Muscle layer of duodenum (tissue), 2 donors: ENCODE measurements around the gene SLC29A2.

Experiments used
- H3K27ac ChIP-seq: one replicate; pipeline ENCODE4 v1.7.0; 2013; ENCODE audit warnings: mild to moderate bottlenecking, low read length
- H3K27me3 ChIP-seq: one replicate; pipeline ENCODE4 v1.7.0; 2013; ENCODE audit warnings: low read depth, mild to moderate bottlenecking, control low read depth, low read length
- H3K36me3 ChIP-seq, 2 donors: one replicate each; pipeline ENCODE4 v1.7.0; 2013; ENCODE audit warnings: low read length in 2 of 2, control low read depth in 1 of 2, mild to moderate bottlenecking in 1 of 2; ENCODE audit not compliant: insufficient read depth in 2 of 2, control insufficient read depth in 1 of 2
- H3K4me1 ChIP-seq, 2 donors: one replicate each; pipeline ENCODE4 v1.7.0; 2013; ENCODE audit warnings: low read length in 2 of 2, mild to moderate bottlenecking in 2 of 2, control low read depth in 1 of 2, moderate library complexity in 1 of 2; ENCODE audit not compliant: insufficient read depth in 2 of 2, control insufficient read depth in 1 of 2
- H3K4me3 ChIP-seq, 2 donors: one replicate each; pipeline ENCODE4 v1.7.0; 2013; ENCODE audit warnings: low read length in 2 of 2, low read depth in 1 of 2, mild to moderate bottlenecking in 1 of 2
- H3K9me3 ChIP-seq, 2 donors: one replicate each; pipeline ENCODE4 v1.7.0; 2013; ENCODE audit warnings: low read length in 2 of 2, control low read depth in 1 of 2, mild to moderate bottlenecking in 1 of 2; ENCODE audit not compliant: control insufficient read depth in 1 of 2
- donor health status: healthy.

SLC29A2 gene

GRCh38 chr11:66336234-66337102 lies 35.1 kb downstream of the SLC29A2 start, which contains the start of gene RIN1:
TSS of gene RIN1 (minus strand) at chr11:66336434. CDS start at chr11:66336402, 32 bp downstream.
- Histone ChIP-seq H3K36me3 (peaks cover 31 to 58% of the 10 kb centered on the region in 2 donors), H3K27me3 (no peaks in the 10 kb centered on the region), H3K4me1 (peaks cover 6 to 21% of the 10 kb centered on the region in 2 donors), H3K4me3 (peak within 1 kb of the TSS; percentile 76), H3K27ac (peak within 1 kb of the TSS; percentile 56), H3K9me3 (no peaks in the 10 kb centered on the region)

- Histone ChIP-seq H3K4me1 (peaks cover 6 to 21% of the 10 kb centered on the region in 2 donors), H3K27ac (peak overlapping the region; percentile 51), H3K36me3 (peaks cover 23 to 50% of the 10 kb centered on the region in 2 donors), H3K27me3 (no peaks in the 10 kb centered on the region), H3K9me3 (no peaks in the 10 kb centered on the region), H3K4me3 (peak overlapping the region; percentile 76)
Measured at GRCh38 chr11:66335531-66336233, 35.9 kb downstream of the SLC29A2 start.

GRCh38 chr11:66334605-66335442 lies 36.7 kb downstream of the SLC29A2 start:
- Histone ChIP-seq H3K9me3 (no peaks in the 10 kb centered on the region), H3K27ac (no peak overlapping the region), H3K27me3 (no peaks in the 10 kb centered on the region)

GRCh38 chr11:66333896-66334604 lies 37.5 kb downstream of the SLC29A2 start:
- H3K27me3 ChIP-seq: no peaks in the 10 kb centered on the region
- no peak overlapping the region for H3K4me3 ChIP-seq
- peaks cover 7 to 34% of the 10 kb centered on the region in 2 donors for H3K36me3 ChIP-seq
- no peaks in the 10 kb centered on the region for H3K9me3 ChIP-seq
- H3K4me1 ChIP-seq: peaks cover 6 to 21% of the 10 kb centered on the region in 2 donors
- no peak overlapping the region for H3K27ac ChIP-seq

More at GRCh38 chr11:66334605-66335442, 36.7 kb downstream of the SLC29A2 start:
- peaks cover 15 to 42% of the 10 kb centered on the region in 2 donors for H3K36me3 ChIP-seq
- peak overlapping the region; percentile 76 for H3K4me3 ChIP-seq
- H3K4me1 ChIP-seq: peaks cover 6 to 21% of the 10 kb centered on the region in 2 donors

GRCh38 chr11:66333220-66333877 lies 38.2 kb downstream of the SLC29A2 start:
- H3K4me1 ChIP-seq: peaks cover 10 to 26% of the 10 kb centered on the region in 2 donors
- no peaks in the 10 kb centered on the region for H3K9me3 ChIP-seq
- peaks cover 5 to 27% of the 10 kb centered on the region in 2 donors for H3K36me3 ChIP-seq
- H3K4me3 ChIP-seq: no peak overlapping the region
- H3K27ac ChIP-seq: no peak overlapping the region
- no peaks in the 10 kb centered on the region for H3K27me3 ChIP-seq

- H3K9me3 ChIP-seq: no peaks in the 10 kb centered on the region
- H3K4me1 ChIP-seq: peaks cover 15 to 33% of the 10 kb centered on the region in 2 donors
- no peak overlapping the region for H3K27ac ChIP-seq
- peaks cover 5 to 24% of the 10 kb centered on the region in 2 donors for H3K36me3 ChIP-seq
- no peaks in the 10 kb centered on the region for H3K27me3 ChIP-seq
- no peak overlapping the region for H3K4me3 ChIP-seq
Measured at GRCh38 chr11:66332371-66333219, 39.0 kb downstream of the SLC29A2 start.

- Histone ChIP-seq H3K4me3 (no peak overlapping the region), H3K27me3 (no peaks in the 10 kb centered on the region), H3K4me1 (peaks cover 13 to 34% of the 10 kb centered on the region in 2 donors), H3K36me3 (peaks cover 5 to 18% of the 10 kb centered on the region in 2 donors), H3K9me3 (no peaks in the 10 kb centered on the region), H3K27ac (no peak overlapping the region)
Measured at GRCh38 chr11:66331542-66332370, 39.8 kb downstream of the SLC29A2 start.

GRCh38 chr11:66330931-66331330 lies 40.6 kb downstream of the SLC29A2 start:
- no peak overlapping the region for H3K27ac ChIP-seq
- H3K4me3 ChIP-seq: no peak overlapping the region
- no peaks in the 10 kb centered on the region for H3K9me3 ChIP-seq
- H3K4me1 ChIP-seq: peaks cover 9 to 31% of the 10 kb centered on the region in 2 donors
- no peaks in the 10 kb centered on the region for H3K27me3 ChIP-seq
- H3K36me3 ChIP-seq: peaks cover 5 to 18% of the 10 kb centered on the region in 2 donors

GRCh38 chr11:66329165-66329673 lies 42.3 kb downstream of the SLC29A2 start:
- H3K36me3 ChIP-seq: peaks cover 5 to 18% of the 10 kb centered on the region in 2 donors
- H3K4me1 ChIP-seq: peaks cover 11 to 23% of the 10 kb centered on the region in 2 donors
- H3K9me3 ChIP-seq: no peaks in the 10 kb centered on the region
- H3K4me3 ChIP-seq: no peak overlapping the region
- no peak overlapping the region for H3K27ac ChIP-seq
- no peaks in the 10 kb centered on the region for H3K27me3 ChIP-seq
